Hepatocyte (in vitro differentiated cells): ENCODE data around the gene PLCL2. TPM values are rescaled to one million over a fixed set of nuclear protein-coding genes. Genes with fewer than 3 reads are reported as not detected.

Source experiments
- DNase-seq: peaks from one replicate; pipeline ENCODE4 v3.0.0-alpha.2; 2016; ENCODE audit warnings: low spot score
- H2AFZ ChIP-seq: fragments of 200-600 bp; sonication (generic); 2 replicates; pipeline ENCODE4 v1.6.0; 2016; ENCODE audit warnings: antibody characterized with exemption, mild to moderate bottlenecking
- H3K27ac ChIP-seq: fragments of 200-600 bp; sonication (generic); 2 replicates; pipeline ENCODE4 v1.5.1; 2016; ENCODE audit warnings: mild to moderate bottlenecking
- H3K27me3 ChIP-seq: fragments of 200-600 bp; sonication (generic); 2 replicates; pipeline ENCODE4 v1.6.1; 2016
- H3K36me3 ChIP-seq: fragments of 200-600 bp; sonication (generic); replicated peaks from 2 replicates; pipeline ENCODE4 v1.5.1; 2016; ENCODE audit warnings: low read depth; ENCODE audit not compliant: insufficient read depth
- H3K4me1 ChIP-seq: fragments of 200-600 bp; sonication (generic); 2 replicates; pipeline ENCODE4 v1.5.1; 2016; ENCODE audit warnings: mild to moderate bottlenecking, moderate library complexity; ENCODE audit not compliant: insufficient read depth
- H3K4me2 ChIP-seq: fragments of 200-600 bp; sonication (generic); 2 replicates; pipeline ENCODE4 v1.6.0; 2016
- H3K4me3 ChIP-seq: fragments of 200-600 bp; sonication (generic); 2 replicates; pipeline ENCODE4 v1.5.1; 2016; ENCODE audit warnings: mild to moderate bottlenecking
- H3K79me2 ChIP-seq: fragments of 200-600 bp; sonication (generic); 2 replicates; pipeline ENCODE4 v1.6.0; 2017; ENCODE audit warnings: mild to moderate bottlenecking
- H3K9me2 ChIP-seq: fragments of 200-600 bp; sonication (generic); replicated peaks from 2 replicates; pipeline ENCODE4 v1.6.0; 2017; ENCODE audit warnings: mild to moderate bottlenecking; ENCODE audit not compliant: insufficient read depth
- H3K9me3 ChIP-seq: fragments of 200-600 bp; sonication (generic); 2 replicates; pipeline ENCODE4 v1.5.1; 2016; ENCODE audit warnings: low read depth, mild to moderate bottlenecking
- H4K20me1 ChIP-seq: fragments of 200-600 bp; sonication (generic); 2 replicates; pipeline ENCODE4 v1.6.0; 2016; ENCODE audit warnings: mild to moderate bottlenecking; ENCODE audit not compliant: insufficient read depth, poor library complexity, severe bottlenecking
- EZH2 ChIP-seq: fragments of 200-600 bp; sonication (generic); IDR thresholded peaks from 2 replicates; pipeline ENCODE4 v1.6.1; 2016; ENCODE audit warnings: antibody characterized with exemption, mild to moderate bottlenecking, borderline replicate concordance
- EZH2phosphoT487 ChIP-seq: fragments of 200-600 bp; sonication (generic); IDR thresholded peaks from one replicate; pipeline ENCODE4 v1.6.1; 2018; ENCODE audit warnings: antibody characterized with exemption, mild to moderate bottlenecking, low read depth, moderate library complexity; ENCODE audit not compliant: unreplicated experiment, severe bottlenecking
- WGBS: methylation state at CpG from one replicate; pipeline ENCODE4 v1.1.6; 2016; ENCODE audit warnings: low lambda C conversion rate; ENCODE audit errors: missing lambda C conversion rate; 5-methylcytosine and 5-hydroxymethylcytosine counted together
- polyA plus RNA-seq: library from polyadenylated mRNA; unstranded; fragments of >200 nt; fragmentation: Nextera tagmentation; extraction: Ambion mirVana; gene quantifications from 2 replicates; pipeline ENCODE4 v1.2.1, GENCODE V29; 2016
- total RNA-seq: library from RNA; depleted of rRNA; stranded (reverse); fragments of >200 nt; gene quantifications from 2 replicates; pipeline ENCODE4 v1.2.3, GENCODE V29; 2014
- TF ChIP-seq, protein P1 (sequence below): fragments of 200-600 bp; sonication (generic); IDR thresholded peaks from 2 replicates; pipeline ENCODE4 v1.5.1; 2016; ENCODE audit warnings: antibody characterized with exemption, mild to moderate bottlenecking; ENCODE audit not compliant: poor library complexity

PLCL2 gene
- total and polyA plus RNA-seq, 2 experiments from 2014 or later, result 3.2 to 14.2 TPM

GRCh38 chr3:16838561-16838960 lies 46.2 kb upstream of the PLCL2 start:
- TF ChIP-seq, protein P1, sequence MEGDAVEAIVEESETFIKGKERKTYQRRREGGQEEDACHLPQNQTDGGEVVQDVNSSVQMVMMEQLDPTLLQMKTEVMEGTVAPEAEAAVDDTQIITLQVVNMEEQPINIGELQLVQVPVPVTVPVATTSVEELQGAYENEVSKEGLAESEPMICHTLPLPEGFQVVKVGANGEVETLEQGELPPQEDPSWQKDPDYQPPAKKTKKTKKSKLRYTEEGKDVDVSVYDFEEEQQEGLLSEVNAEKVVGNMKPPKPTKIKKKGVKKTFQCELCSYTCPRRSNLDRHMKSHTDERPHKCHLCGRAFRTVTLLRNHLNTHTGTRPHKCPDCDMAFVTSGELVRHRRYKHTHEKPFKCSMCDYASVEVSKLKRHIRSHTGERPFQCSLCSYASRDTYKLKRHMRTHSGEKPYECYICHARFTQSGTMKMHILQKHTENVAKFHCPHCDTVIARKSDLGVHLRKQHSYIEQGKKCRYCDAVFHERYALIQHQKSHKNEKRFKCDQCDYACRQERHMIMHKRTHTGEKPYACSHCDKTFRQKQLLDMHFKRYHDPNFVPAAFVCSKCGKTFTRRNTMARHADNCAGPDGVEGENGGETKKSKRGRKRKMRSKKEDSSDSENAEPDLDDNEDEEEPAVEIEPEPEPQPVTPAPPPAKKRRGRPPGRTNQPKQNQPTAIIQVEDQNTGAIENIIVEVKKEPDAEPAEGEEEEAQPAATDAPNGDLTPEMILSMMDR, result no peak
- TF ChIP-seq EZH2phosphoT487 (no peak), EZH2 (no peak)
- DNase-seq, result no peak
- Histone ChIP-seq H3K4me3 (no peak overlapping the region), H3K79me2 (no peaks in the 10 kb centered on the region), H3K4me2 (no peak overlapping the region), H3K27ac (no peak overlapping the region), H3K27me3 (no peaks in the 10 kb centered on the region), H3K4me1 (no peaks in the 10 kb centered on the region), H3K9me2 (no peaks in the 10 kb centered on the region), H3K36me3 (no peaks in the 10 kb centered on the region), H3K9me3 (no peaks in the 10 kb centered on the region), H4K20me1 (no peaks in the 10 kb centered on the region), H2AFZ (no peak overlapping the region)
- WGBS, result 86% methylated on average over 1 of the region's 1 CpG

DNA sequence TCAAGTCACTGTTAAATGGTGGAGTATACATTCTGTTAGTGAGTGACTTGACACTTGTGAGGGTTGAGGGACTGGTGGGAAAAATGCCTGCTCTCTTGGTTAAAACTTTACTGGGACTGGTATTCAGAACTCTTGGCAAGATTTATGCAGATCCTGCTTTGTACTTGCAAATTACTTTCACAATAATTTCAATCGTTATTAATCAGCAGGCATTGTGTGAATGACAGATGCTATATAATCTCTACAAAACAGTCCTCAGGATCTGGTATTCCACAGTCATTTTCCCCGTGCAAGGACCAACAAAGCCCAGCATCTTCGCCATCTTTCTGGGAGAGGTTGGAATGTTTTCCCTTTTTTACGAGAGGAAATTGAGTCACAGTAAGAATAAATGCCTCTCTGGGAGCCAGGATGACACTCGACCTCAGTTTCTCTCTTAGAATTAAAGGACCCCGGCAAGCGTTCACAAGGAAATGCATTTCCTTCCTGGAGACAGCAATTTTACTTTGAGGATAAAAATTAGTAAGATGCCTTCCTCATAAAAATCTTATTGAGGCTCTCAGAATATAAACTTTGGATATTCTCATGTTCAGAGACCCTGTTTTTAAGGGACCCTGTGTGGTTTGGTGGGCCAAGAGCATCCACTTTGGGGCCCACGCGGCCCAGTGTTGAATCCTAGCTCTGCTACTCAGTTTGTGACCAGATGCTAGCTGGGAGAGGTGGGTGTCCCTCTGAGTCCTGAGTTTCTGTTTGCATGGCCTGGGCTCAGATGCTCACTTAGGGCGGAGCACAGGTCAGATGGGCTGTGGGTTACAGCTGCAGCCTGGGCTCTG lies 45.3 kb upstream of the PLCL2 start:
- no peak for DNase-seq
- 81% methylated on average over 10 of the region's 10 CpGs for WGBS
- H4K20me1 ChIP-seq, result no peaks in the 10 kb centered on the region
- TF ChIP-seq, protein P1, result no peak
- no peak for TF ChIP-seq EZH2
- no peak for TF ChIP-seq EZH2phosphoT487
- no peak overlapping the region for H3K4me3 ChIP-seq
- H2AFZ ChIP-seq, result no peak overlapping the region
- H3K9me3 ChIP-seq, result no peaks in the 10 kb centered on the region
- no peaks in the 10 kb centered on the region for H3K79me2 ChIP-seq
- H3K36me3 ChIP-seq, result no peaks in the 10 kb centered on the region
- no peak overlapping the region for H3K27ac ChIP-seq
- no peaks in the 10 kb centered on the region for H3K4me1 ChIP-seq
- H3K9me2 ChIP-seq, result no peaks in the 10 kb centered on the region
- no peak overlapping the region for H3K4me2 ChIP-seq
- H3K27me3 ChIP-seq, result no peaks in the 10 kb centered on the region

DNA sequence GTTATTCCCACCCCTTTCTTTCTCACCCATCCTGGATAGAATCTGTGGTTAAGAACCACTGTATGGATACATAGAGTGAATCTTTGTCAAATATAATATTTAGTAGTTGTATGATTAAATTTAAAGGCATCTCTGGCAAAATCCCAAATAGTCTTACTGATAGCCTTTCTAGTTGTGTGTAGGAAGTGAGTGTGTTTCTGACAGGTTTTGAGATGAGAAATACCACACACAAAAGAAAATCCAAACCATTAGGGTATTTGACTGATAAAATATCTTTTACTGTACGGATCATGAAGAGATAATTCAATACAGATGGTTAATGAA lies 44.7 kb upstream of the PLCL2 start:
- TF ChIP-seq EZH2phosphoT487 (no peak), EZH2 (no peak)
- TF ChIP-seq, protein P1, result no peak
- Histone ChIP-seq H3K27ac (no peak overlapping the region), H3K27me3 (no peaks in the 10 kb centered on the region), H3K4me3 (no peak overlapping the region), H2AFZ (no peak overlapping the region), H3K9me2 (no peaks in the 10 kb centered on the region), H3K4me2 (no peak overlapping the region), H3K9me3 (no peaks in the 10 kb centered on the region), H3K4me1 (no peaks in the 10 kb centered on the region), H3K36me3 (no peaks in the 10 kb centered on the region), H4K20me1 (no peaks in the 10 kb centered on the region), H3K79me2 (no peaks in the 10 kb centered on the region)
- WGBS, result 53% methylated on average over 1 of the region's 1 CpG
- no peak for DNase-seq
